GM12891 (cell line): ENCODE measurements around the gene SESTD1.

Experiments
- PAX5 ChIP-seq: IDR thresholded peaks from 2 replicates; pipeline ENCODE4 v1.6.1; 2011; ENCODE audit warnings: low read length, moderate library complexity, mild to moderate bottlenecking; ENCODE audit not compliant: insufficient read depth, severe bottlenecking
- POLR2A ChIP-seq: IDR thresholded peaks from 2 replicates; pipeline ENCODE4 v1.6.1; 2011; ENCODE audit warnings: low read depth, low read length, control low read depth
- POLR2AphosphoS5 ChIP-seq: IDR thresholded peaks from 2 replicates; pipeline ENCODE4 v1.6.1; 2011; ENCODE audit warnings: low read depth, low read length, control low read depth
- TAF1 ChIP-seq: IDR thresholded peaks from 2 replicates; pipeline ENCODE4 v1.6.1; 2011; ENCODE audit warnings: low read depth, low read length, control low read depth

DNA sequence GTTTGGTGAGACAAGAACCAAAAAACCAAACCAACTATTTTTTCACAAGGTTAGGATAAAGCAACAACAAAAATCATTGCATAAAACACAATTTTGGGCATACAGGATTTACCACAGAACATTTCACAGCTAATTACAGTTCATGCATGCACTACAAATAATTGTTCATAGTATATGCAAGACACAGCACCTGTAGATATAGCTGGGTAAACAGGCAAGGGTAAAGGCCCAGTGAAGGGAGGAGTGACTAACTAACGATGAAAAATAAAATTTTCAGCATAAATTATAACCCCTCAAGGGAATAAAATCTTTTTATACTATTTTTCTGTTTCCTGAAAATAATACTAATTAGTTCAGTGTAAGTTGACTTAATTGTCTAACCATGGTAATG, 141.4 kb downstream of the SESTD1 start:
- TF ChIP-seq POLR2AphosphoS5 (no peak), TAF1 (no peak), POLR2A (no peak), PAX5 (no peak)
